HG03469 (cell line): Measurements from ENCODE around the gene GALNT18.

ENCODE experiments used
- ATAC-seq: cut with Tn5 transposase; IDR thresholded peaks from one replicate; pipeline ENCODE4 v1.9.1; 2021; ENCODE audit warnings: mild to moderate bottlenecking, moderate library complexity, moderate number of reproducible peaks; ENCODE audit not compliant: unreplicated experiment

The GALNT18 gene

GRCh38 chr11:11251394-11251970, 370.3 kb downstream of the GALNT18 start:
- peak; percentile 42 for ATAC-seq

DNA sequence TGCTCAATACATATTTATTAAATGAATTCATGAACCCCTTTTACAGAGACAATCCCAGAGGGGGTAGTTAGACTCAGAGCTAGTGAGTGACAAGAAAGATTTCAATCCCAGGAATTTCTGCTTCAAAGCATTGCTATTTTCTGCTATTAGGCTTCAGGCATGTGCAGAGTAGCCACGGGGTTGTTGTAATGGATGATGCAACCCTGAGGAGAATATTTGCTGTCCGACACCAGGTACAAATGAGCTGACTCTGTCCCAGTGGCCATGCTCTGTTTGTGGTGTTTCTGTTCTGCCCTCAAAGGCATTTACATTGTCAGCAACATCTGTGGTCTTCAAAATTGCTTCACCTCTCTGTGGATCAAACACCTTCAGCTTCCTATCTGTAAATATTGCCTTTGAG, 371.3 kb downstream of the GALNT18 start:
- ATAC-seq, result no peak

DNA sequence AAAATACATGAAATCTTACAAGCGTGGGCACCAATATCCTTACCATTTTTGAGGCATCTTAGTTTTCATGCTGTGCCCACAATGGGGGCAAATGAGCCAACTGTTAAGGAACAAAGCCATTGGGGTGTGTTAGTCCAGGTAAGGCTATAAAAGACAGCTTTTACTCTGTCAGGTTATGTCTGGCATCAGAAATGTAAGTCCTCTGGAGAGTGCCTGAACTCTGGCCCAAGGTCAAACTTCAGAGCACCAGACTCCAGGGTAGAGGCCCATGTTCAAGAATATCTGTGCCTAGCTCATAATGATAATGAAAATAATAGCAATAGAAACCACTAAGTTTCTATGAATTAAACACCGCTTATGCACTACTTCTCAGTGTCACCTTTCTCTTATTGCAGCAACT, 374.2 kb downstream of the GALNT18 start:
- no peak for ATAC-seq

DNA sequence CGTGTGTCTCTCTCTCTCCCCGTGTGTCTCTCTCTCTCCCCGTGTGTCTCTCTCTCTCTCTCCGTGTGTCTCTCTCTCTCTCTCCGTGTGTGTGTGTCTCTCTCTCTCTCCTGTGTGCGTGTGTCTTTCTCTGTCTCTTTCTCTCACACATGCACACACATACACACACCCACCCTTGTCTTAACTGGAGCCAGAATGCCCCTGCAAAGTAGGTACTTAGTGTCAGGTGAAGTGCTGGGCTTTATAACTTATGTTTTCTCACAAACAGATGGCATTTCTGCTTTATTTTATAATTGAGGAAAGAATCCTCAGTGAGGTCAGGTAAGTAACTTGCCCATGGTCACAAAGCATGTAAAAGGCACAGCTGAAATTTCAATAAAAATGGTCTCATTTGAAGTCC, 374.7 kb downstream of the GALNT18 start:
- no peak for ATAC-seq

GRCh38 chr11:11246166-11246565, 375.6 kb downstream of the GALNT18 start:
- ATAC-seq, result no peak

GRCh38 chr11:11245453-11245852, 376.4 kb downstream of the GALNT18 start:
- no peak for ATAC-seq

DNA sequence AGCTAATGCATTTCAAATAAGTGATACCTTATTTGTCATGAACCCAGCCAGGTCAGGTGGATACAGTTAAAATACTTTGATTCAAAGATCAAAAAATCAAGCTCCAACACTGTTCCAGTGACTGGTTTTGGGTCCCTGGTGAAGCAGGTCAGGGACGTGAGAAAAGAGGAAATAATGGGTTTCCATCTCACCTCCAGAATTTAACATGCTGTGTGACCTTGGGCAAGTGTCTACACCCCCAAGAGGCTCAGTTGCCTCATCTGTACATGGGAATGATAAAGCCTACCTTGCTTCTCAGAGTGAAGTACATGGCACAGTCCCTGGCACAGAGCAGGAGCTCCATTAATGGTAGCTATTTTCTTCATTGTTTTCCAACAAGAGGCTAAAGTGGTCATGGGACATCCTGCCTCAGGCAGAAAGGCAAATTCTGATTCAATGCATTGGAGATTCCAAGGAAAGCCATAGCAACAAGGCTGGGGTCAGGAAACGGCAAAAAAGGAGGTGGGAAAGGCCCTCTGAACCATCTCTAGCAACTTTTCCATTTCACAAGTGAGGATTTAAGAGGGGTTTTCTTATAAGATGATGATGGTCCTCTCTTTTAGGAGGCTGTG, 377.2 kb downstream of the GALNT18 start:
- no peak for ATAC-seq

DNA sequence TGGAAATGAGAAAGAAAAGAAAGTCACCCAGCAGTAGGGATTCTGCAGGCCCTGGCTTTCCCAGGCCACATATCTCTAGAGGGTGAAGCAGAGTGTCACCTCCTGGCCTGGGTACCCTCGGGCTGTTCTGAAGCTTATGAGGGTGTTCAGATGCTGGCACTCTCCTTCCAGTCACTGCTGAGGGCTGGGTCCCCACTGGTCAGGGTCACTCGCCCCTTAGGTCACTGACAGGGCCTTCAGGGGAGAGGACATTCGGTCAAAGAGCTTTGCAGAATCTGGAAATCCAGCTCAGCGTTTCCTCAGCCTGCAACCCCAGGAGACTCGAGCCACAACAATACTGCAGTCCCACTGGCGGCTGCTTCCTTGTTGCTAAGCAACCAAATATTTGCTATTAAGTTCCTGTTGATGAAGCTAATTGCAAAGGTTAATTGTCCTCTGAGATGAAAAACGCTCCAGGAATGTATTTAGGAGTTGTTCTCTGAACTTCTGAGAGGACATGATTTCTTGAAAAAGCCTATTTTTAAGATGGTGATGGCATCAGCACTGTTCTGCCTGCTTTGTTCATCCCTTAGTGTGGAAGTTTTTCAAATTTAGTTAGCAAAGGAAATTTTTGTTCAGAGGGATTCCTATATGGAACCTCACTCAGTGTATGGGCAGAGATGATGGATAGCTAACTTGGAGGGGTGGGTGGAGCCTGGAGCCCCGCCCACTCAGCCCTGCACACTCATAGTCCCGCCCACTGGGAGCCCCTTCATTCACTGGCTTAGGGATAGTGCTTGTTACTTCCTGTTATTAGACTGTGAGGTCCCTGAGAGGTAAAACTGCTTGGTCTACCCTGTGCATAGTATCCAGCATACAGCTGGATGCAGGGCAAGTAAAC, 378.0 kb downstream of the GALNT18 start:
- no peak for ATAC-seq

GRCh38 chr11:11243209-11243589, 378.6 kb downstream of the GALNT18 start:
- no peak for ATAC-seq

DNA sequence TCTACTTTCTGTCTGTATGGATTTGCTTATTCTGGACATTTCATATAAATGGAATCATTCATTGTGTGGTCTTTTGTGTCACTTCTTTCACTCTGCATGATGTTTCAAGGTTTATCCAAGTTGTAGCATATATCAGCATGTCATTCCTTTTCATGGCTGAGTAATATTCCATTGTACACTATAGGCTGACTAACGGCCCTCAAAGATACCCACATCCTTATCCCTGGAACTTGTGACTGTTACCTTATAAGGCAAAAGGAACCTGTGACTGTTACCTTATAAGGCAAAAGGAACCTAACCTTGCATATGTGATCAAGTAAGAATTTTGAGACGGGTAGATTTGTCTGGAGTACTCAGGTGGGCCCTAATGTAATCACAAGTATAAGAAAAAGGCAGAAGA, 380.5 kb downstream of the GALNT18 start:
- no peak for ATAC-seq

DNA sequence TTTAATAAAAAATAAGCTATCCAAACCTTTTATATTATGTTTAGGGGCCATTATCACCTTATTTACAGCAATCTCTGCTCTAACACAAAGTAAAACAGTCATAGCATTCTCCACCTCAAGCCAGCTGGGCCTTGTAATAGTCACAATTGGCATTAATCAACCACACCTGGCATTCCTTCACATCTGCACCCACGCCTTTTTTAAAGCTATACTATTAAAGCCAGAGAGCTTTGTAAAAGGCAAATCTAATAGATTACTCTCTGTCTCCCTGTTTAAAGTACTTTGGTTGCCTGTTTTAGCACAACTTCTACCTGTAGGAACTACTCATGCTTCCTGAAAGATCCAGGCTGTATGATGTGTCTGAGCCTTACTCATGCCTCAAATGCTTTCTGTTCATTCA, 381.8 kb downstream of the GALNT18 start:
- no peak for ATAC-seq

DNA sequence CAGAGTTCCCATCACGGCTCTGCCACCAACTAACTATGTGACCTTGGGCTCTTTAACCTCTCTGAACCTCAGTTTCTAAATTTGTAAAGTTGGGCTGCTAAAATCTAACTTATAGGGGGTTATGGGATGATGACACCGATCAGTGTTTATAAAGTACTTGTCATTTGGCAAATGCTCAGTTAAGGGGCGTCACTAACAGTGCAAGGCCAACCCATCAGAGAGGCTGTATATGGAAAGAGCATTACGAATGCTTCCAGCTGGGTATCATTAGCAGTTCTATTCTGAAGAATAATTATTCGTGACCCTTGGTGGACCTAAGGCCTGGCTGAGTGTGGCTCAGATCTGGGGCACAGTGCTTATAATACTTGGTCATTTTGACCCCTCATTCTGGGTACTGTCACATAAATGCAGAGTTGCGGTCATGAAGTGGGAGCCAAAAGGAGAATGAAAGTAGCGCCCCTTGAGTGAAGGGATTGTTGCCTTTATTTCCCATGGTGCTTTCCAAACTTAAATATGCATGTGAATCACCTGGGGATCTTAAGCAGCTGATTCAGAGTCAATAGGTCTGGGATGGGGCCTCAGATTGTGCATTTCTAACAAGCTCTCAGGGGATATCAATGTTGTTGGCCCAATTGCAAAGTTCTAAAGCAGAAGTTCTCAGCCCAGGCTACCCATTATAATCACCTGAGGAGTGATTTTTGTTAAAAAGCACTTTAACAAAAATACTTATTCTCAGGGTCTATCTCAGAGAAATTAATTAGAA, 384.6 kb downstream of the GALNT18 start:
- no peak for ATAC-seq

- ATAC-seq, result no peak
Measured at GRCh38 chr11:11236498-11237059, 385.2 kb downstream of the GALNT18 start.

GRCh38 chr11:11231763-11232162, 390.0 kb downstream of the GALNT18 start:
- ATAC-seq, result no peak

DNA sequence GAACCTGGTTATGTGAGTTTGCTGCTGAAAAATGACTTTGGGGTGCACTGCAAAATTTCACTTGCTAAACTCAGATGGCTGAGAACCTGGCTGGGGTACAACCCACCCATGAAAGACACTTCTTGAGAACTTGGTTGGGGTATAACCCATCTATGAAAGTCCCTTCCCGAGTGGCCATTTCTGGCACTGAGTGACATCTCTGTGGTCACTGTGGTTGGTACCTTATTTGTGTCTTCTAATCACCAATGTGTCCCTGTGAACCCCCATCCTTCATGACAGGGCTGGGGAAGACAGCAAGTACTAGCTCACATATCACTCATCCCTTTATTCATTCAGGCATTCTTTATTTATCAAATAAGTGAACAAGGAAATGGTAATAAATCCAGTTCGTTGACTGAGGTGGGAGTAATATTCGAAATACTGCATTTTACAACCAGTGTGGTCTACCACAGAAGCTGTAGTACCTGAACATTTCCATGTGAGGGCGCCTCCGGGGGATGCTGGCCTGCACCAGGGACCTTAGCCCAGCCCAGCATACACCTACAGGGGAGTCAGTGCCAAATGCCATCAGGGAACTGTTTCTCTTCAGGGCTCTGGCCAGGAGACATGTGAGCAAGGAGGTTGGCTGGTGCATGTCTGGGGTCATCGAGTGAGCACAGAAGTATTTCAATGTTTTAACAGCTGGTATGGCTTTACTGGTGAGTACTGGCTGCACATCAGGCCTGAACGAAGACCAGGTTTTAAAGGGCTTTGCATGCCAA, 390.8 kb downstream of the GALNT18 start:
- ATAC-seq, result no peak

DNA sequence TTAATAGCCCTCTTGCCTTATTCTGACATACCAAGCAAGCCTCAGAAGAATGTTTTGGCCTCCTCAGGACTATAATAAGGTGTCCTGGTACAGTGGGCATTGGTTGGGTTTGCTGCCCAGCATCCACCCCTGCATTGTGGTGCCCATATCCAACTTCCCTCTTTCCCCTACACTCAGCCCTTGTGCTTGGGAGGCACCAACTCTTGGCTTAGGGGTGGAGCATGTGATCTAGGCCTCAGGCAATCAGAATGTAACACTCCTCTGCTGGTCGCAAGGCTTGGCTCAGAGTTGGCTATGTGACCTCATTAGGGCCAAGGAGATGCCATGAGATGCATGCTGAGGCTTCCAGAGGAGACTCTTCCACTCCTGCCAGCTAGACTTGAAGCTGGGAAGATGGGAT, 391.7 kb downstream of the GALNT18 start:
- ATAC-seq, result no peak

GRCh38 chr11:11229647-11230046, 392.2 kb downstream of the GALNT18 start:
- no peak for ATAC-seq

DNA sequence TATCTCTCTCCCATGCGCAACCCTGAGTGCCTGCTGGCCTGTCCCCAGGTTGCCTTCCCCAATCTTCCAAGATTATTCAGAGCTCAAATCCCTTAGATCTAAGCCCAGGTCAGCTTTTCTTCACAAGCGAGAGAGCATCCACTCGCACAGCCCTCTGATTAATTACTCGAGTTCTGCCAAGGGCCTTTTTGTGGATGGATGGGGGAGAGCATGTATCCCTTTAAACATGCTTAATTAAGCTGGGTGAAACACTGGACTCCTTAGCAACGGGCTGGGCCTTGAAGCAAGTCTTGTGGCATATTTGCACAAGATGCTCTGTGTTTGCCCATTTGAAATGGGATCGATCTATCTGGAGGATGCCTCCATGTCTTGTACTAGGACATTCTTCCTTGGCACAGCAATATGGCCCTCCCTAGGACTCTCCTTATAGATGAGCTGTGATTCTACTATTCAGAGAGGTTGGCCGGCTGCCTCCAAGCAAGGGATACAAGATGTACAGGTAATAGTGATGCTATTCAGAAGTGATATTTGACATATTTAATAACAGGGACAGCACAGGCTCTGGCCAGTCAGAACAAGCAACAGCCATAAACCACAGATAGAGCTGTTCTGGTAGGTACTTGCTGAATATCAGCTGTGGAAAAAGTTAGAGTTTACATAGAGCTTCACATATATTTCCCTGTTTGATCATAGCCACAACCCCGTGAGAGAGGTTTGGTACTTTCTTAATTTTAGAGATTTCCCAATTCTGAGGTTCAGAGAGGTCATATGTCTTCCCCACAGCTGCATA, 394.3 kb downstream of the GALNT18 start:
- ATAC-seq, result no peak
